Naive B cell (primary cell): Measurements from ENCODE around the gene UCN3. TPM values are rescaled to one million over a fixed set of nuclear protein-coding genes. Genes with fewer than 3 reads are reported as not detected.

Experiments used
- ATAC-seq, 2 donors: fragments of 150-1000 bp; cut with Tn5 transposase; 2 replicates each; pipeline ENCODE4 v1.10.0; 2021; ENCODE audit warnings: low read depth in 2 of 2, mild to moderate bottlenecking in 2 of 2, moderate library complexity in 2 of 2
- DNase-seq: peaks from one replicate; pipeline ENCODE4 v3.0.0; 2022
- H3K27ac Mint-ChIP-seq, 6 donors: one replicate each; pipeline ENCODE4 v1.8.0; 2020 to 2022; ENCODE audit warnings: mild to moderate bottlenecking in 6 of 6, mixed read lengths in 6 of 6, moderate library complexity in 5 of 6, inconsistent platforms in 2 of 6
- H3K27me3 Mint-ChIP-seq, 3 donors: one replicate each; pipeline ENCODE4 v1.8.0; 2021 to 2022; ENCODE audit warnings: mixed read lengths in 3 of 3, mild to moderate bottlenecking in 1 of 3
- H3K36me3 Mint-ChIP-seq, 2 donors: one replicate each; pipeline ENCODE4 v1.8.0; 2020 to 2022; ENCODE audit warnings: mixed read lengths in 2 of 2, inconsistent platforms in 1 of 2, mild to moderate bottlenecking in 1 of 2
- H3K4me1 Mint-ChIP-seq, 3 donors: one replicate each; pipeline ENCODE4 v1.8.0; 2020 to 2022; ENCODE audit warnings: mixed read lengths in 3 of 3, inconsistent platforms in 1 of 3, mild to moderate bottlenecking in 1 of 3, moderate library complexity in 1 of 3
- H3K4me3 Mint-ChIP-seq, 8 donors: one replicate each; pipeline ENCODE4 v1.8.0; 2020 to 2022; ENCODE audit warnings: mild to moderate bottlenecking in 8 of 8, mixed read lengths in 8 of 8, moderate library complexity in 8 of 8, inconsistent platforms in 2 of 8
- H3K9me3 Mint-ChIP-seq, 7 donors: one replicate each; pipeline ENCODE4 v1.8.0; 2020 to 2022; ENCODE audit warnings: mixed read lengths in 7 of 7, mild to moderate bottlenecking in 5 of 7, inconsistent platforms in 2 of 7, moderate library complexity in 1 of 7
- polyA plus RNA-seq, 6 donors: library from polyadenylated mRNA; unstranded; fragments of 300-500 nt; fragmentation: Illumina TruSeq; gene quantifications; one replicate each; pipeline ENCODE4 v1.2.3, GENCODE V29; 2021; ENCODE audit warnings: low read depth in 6 of 6

Gene UCN3, protein sequence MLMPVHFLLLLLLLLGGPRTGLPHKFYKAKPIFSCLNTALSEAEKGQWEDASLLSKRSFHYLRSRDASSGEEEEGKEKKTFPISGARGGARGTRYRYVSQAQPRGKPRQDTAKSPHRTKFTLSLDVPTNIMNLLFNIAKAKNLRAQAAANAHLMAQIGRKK
- not detected for polyA plus RNA-seq

DNA sequence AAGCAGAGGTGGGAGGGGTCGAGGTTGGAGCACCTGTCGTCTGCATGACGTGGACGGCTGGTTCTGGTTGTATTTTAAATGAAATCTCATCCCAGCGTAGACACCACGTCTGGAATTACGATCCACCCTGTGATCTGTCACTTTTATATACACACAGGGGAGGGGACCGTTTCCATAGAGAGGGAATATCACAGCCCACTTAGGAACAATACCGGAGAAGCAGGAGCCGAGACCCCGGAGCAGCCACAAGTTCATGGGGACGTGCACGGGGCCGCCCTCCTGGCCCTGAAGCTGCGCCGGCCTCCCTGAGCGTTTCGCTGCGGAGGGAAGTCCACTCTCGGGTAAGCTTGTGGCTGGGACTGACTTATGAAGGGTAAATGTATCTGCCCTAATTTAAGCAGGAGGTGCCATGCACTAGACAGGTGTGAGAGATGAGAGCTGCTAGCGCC lies at the start of gene UCN3:
UCN3 (plus strand) TSS at position 77 of the 449 bp plus-strand sequence. CDS start 8,755 bp downstream, outside the sequence.
- no peaks in the 10 kb centered on the region for H3K4me1 Mint-ChIP-seq
- peak within 1 kb of the TSS in 1 of 6 donors; percentile 4 for H3K27ac Mint-ChIP-seq
- no peak within 1 kb of the TSS for H3K4me3 Mint-ChIP-seq
- ATAC-seq (no peak), DNase-seq (no peak)
- H3K36me3 Mint-ChIP-seq, result no peaks in the 10 kb centered on the region
- H3K27me3 Mint-ChIP-seq, result peaks cover 15 to 31% (median 18%) of the 10 kb centered on the region in 3 donors
- no peaks in the 10 kb centered on the region for H3K9me3 Mint-ChIP-seq

DNA sequence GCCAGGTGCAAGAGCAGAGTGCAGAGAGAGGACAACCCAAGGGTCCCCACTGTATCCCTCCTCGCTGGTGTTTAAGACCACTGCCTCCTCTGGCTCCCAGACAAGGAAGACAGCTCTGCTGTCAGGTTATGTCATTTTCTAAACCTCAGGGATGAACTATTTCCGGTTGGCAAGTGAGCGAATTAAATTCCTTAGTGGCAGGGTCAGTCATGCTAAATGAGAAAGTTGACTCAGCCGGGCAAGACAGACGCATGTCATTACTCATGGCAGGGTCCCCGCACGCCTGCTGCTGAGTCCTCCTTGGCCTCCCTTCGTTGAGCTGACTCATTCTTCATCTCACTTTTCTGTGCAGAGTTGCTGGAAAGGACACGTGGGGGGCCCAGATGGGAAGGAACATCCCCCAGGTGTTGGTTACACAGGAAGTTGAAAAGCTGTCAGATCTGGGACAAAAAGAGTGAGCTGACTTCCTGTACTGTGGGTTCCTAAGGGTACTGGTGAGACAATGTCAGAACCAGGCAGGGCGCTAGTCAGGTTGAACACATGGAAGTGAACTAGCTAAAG lies 47.1 kb upstream of the UCN3 start:
- Mint-ChIP-seq H3K4me3 (no peak overlapping the region), H3K4me1 (peaks cover 0 to 7% (median 0%) of the 10 kb centered on the region in 3 donors), H3K27ac (no peak overlapping the region), H3K36me3 (no peaks in the 10 kb centered on the region), H3K27me3 (peaks cover 4 to 28% (median 11%) of the 10 kb centered on the region in 3 donors), H3K9me3 (peaks cover 0 to 6% (median 0%) of the 10 kb centered on the region in 7 donors)
- DNase-seq, result no peak
- ATAC-seq, result no peak

DNA sequence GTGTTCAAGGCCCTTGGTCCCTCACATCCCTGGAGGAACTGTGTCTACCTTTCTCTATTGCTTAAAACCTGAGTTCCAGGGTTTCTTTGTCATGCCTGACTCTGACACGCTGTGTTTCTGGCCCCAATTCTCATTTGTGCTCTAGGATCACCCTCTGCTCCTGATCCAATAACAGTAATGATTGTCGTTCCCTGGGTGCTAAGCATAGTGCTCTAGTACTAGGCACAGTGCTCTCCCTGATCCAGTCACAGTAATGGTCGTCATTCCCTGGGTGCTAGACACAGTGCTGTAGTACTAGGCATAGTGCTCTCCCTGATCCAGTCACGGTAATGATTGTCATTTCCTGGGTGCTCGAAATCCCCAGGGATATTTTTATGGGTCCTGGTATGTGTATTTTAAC lies 46.6 kb upstream of the UCN3 start:
- Mint-ChIP-seq H3K9me3 (peaks cover 0 to 6% (median 0%) of the 10 kb centered on the region in 7 donors), H3K27ac (no peak overlapping the region), H3K27me3 (peaks cover 4 to 28% (median 8%) of the 10 kb centered on the region in 3 donors), H3K4me3 (no peak overlapping the region), H3K36me3 (no peaks in the 10 kb centered on the region), H3K4me1 (peaks cover 0 to 7% (median 0%) of the 10 kb centered on the region in 3 donors)
- no peak for ATAC-seq
- no peak for DNase-seq

DNA sequence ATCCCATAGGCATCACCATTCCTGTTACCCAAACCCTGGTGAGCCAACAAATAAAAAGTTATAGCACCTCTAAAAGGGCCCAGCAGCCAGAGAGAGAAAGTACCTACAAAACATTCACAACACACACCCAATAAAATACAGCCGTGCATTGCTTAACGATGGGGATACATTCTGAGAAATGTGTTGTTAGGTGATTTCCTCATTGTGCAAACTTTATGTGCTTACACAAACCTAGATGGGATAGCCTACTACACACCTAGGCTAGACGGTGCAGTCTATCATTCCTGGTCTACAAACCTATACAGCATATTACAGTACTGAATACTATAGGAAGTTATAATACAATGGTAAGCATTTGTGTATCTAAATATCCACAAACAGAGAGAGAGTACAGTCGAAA lies 44.9 kb upstream of the UCN3 start:
- Mint-ChIP-seq H3K4me1 (peaks cover 0 to 7% (median 0%) of the 10 kb centered on the region in 3 donors), H3K27me3 (peaks cover 4 to 25% (median 5%) of the 10 kb centered on the region in 3 donors), H3K36me3 (no peaks in the 10 kb centered on the region), H3K9me3 (peaks cover 0 to 6% (median 0%) of the 10 kb centered on the region in 7 donors), H3K4me3 (no peak overlapping the region), H3K27ac (no peak overlapping the region)
- DNase-seq, result no peak
- ATAC-seq, result no peak

DNA sequence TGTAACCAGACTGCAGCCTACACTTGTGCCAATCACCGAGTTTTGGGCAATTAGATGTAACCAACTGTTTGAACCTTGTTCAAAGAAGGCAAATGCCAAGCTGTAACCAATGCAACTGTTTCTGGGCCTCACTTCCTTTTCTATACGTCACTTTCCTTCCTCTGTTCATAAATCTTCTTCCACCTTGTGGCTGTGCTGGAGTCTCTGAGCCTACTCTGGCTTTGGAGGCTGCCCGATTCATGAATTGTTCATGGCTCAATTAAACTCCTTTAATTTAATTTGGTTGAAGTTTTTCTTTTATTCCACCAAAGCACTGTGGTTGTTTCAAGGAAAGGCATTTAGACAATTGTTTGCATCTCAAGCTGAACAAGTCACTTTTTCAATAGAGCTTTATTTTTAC lies 43.5 kb upstream of the UCN3 start:
- Mint-ChIP-seq H3K27ac (no peak overlapping the region), H3K36me3 (no peaks in the 10 kb centered on the region), H3K4me3 (no peak overlapping the region), H3K4me1 (peaks cover 0 to 7% (median 0%) of the 10 kb centered on the region in 3 donors), H3K9me3 (peaks cover 0 to 6% (median 0%) of the 10 kb centered on the region in 7 donors), H3K27me3 (peaks cover 4 to 11% (median 6%) of the 10 kb centered on the region in 3 donors)
- DNase-seq (no peak), ATAC-seq (no peak)

DNA sequence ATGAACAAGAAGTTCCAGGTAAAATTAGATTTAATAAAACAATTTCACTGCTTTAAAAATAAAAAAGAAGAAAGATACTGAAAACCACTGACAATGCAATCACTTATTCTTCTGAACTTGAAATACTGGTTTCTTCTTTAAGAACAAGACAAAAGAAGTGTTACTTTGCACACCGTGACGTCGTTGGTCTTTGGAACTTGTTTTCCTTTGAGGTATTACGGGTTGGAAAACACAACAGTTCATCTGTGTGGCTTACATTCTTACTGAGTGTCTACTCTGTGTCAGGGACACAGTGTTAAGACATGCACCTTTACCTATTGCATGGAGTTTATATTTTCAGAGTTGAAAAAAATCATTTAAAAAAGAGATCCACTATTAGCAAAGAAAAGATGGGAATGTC lies 41.3 kb upstream of the UCN3 start:
- Mint-ChIP-seq H3K4me1 (no peaks in the 10 kb centered on the region), H3K36me3 (no peaks in the 10 kb centered on the region), H3K4me3 (no peak overlapping the region), H3K27me3 (peaks cover 0 to 11% (median 8%) of the 10 kb centered on the region in 3 donors), H3K27ac (no peak overlapping the region), H3K9me3 (peaks cover 0 to 6% (median 0%) of the 10 kb centered on the region in 7 donors)
- DNase-seq (no peak), ATAC-seq (no peak)

DNA sequence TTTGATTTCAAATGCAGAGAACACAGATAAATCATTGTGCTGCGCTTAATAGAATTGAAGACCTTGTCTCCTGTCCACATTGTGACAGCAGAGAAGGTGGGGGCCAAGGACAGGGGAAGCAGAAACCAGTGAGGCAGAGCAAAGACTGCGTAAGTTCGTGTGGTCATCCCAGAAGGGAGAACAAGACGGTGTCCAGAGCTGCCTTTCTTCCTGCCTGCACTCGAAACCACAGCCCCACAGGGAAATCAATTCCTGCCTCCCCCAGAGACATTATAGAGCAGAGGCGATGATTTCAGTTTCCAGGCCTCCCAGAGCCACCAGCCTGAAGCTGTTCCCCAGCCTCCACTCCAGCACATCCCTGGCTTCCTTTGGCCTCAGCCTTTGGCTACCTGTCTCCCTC lies 39.7 kb upstream of the UCN3 start:
- no peaks in the 10 kb centered on the region for H3K36me3 Mint-ChIP-seq

DNA sequence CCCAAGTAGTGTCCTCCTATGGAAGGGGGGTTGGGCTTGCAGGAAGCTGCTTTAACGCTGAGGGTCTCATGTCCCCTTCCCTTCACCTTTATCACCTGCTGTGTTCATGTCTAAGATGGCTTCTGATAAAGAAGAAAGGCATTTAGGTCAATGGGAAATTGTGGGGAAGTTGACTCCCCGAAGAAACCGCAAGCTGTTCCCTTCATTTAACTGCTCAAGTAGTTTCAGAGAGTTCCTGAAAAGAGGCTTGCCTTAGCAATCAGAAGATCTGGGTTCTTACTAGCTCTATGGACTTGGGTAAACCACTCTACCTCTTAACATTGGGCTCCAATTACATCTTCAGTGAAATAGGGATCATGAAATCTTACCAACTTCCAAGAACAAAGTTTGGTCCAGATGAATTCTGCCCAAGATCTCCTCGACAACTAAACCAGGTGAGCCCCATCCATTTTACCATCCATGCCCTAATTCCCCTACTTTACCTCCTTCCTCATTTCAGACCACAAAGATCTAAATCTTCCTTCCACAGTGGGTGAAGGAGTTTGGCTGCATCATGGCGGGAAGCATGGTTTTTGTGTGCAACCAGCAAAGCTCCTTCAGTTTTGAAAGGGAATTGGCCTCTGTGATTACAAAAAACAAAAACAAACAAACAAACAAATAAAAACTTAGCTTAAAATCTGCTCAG lies 30.4 kb upstream of the UCN3 start:
- H3K4me3 Mint-ChIP-seq, result no peak overlapping the region
- ATAC-seq, result no peak
- no peaks in the 10 kb centered on the region for H3K4me1 Mint-ChIP-seq
- H3K27me3 Mint-ChIP-seq, result peaks cover 11 to 42% (median 15%) of the 10 kb centered on the region in 3 donors
- peaks cover 0 to 7% (median 0%) of the 10 kb centered on the region in 7 donors for H3K9me3 Mint-ChIP-seq
- no peak for DNase-seq
- H3K27ac Mint-ChIP-seq, result no peak overlapping the region
- peaks cover 0 to 7% of the 10 kb centered on the region in 2 donors for H3K36me3 Mint-ChIP-seq

More for the DNA sequence above, 39.7 kb upstream of the UCN3 start:
- Mint-ChIP-seq H3K4me1 (no peaks in the 10 kb centered on the region), H3K27ac (no peak overlapping the region), H3K27me3 (peaks cover 7 to 15% (median 13%) of the 10 kb centered on the region in 3 donors), H3K9me3 (peaks cover 0 to 4% (median 0%) of the 10 kb centered on the region in 7 donors), H3K4me3 (peak overlapping the region in 1 of 8 donors; percentile 58)
- ATAC-seq, result no peak
- DNase-seq, result no peak

DNA sequence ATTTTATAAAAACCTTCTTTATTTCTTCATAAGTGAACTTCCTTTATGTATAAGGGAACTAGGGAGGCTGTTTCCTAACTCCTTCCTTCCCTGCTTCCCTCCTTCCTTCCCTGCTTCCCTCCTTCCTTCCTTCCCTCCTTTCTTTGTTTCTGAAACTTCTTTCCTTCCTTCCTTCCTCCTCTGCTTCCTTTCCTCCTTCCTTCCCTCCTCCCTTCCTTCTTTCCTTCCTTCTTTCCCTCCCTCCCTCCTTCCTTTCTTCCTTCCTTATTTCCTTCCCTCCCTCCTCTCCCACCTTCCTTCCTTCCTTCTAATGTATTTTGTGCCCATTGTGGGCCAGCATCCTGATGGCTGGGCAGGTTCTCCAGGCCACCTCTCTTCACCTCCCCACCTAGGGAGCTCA lies 26.8 kb upstream of the UCN3 start:
- H3K27ac Mint-ChIP-seq, result no peak overlapping the region
- ATAC-seq, result no peak
- no peak overlapping the region for H3K4me3 Mint-ChIP-seq
- peaks cover 0 to 7% of the 10 kb centered on the region in 2 donors for H3K36me3 Mint-ChIP-seq
- peaks cover 6 to 32% (median 10%) of the 10 kb centered on the region in 3 donors for H3K27me3 Mint-ChIP-seq
- DNase-seq, result no peak
- no peaks in the 10 kb centered on the region for H3K4me1 Mint-ChIP-seq
- H3K9me3 Mint-ChIP-seq, result peaks cover 0 to 7% (median 0%) of the 10 kb centered on the region in 7 donors

DNA sequence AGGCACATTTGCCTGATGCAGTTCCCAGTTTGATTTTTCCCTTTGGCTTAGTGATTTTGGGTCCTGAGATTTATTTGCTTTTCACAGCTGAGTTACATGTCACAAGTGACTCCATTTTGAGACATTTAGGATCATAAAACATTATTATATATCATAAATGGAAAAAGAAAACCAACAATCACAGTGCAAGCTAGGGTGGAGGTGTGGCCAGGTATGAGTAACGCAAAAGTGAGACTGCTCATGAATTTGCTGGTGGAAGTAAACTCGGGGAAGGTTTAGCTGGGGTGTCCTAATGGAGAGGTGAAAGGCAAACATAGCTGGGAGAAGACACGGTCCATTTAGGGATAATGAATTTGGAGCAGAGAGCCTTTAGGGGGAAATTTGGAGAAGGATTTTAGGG lies 21.7 kb upstream of the UCN3 start:
- H3K27me3 Mint-ChIP-seq, result peaks cover 4 to 6% (median 5%) of the 10 kb centered on the region in 3 donors
- H3K4me1 Mint-ChIP-seq, result no peaks in the 10 kb centered on the region
- DNase-seq (no peak), ATAC-seq (no peak)
- no peak overlapping the region for H3K27ac Mint-ChIP-seq
- H3K9me3 Mint-ChIP-seq, result no peaks in the 10 kb centered on the region
- no peak overlapping the region for H3K4me3 Mint-ChIP-seq
- no peaks in the 10 kb centered on the region for H3K36me3 Mint-ChIP-seq

DNA sequence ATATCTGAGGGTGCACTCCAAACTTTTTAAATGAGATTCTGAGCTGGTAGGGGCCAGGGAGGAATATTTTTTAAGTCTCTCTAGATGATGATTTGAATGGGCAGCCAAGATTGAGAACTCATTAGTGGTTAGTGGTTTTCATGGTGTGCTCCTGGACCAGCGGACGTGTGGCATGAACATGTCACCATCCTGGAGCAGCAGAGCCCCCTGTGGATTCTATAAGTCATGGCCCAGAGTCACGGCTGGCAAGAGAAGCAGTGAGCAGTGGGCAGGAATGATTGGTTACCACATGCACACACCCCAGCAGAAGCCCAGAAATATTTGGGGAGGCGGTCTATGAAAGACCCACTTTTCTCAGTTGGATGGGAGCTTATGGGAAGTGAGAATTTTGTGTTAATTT lies 21.2 kb upstream of the UCN3 start:
- H3K27ac Mint-ChIP-seq, result no peak overlapping the region
- H3K36me3 Mint-ChIP-seq, result no peaks in the 10 kb centered on the region
- H3K4me1 Mint-ChIP-seq, result no peaks in the 10 kb centered on the region
- DNase-seq, result no peak
- H3K4me3 Mint-ChIP-seq, result no peak overlapping the region
- H3K9me3 Mint-ChIP-seq, result no peaks in the 10 kb centered on the region
- peaks cover under 1 to 4% (median 2%) of the 10 kb centered on the region in 3 donors for H3K27me3 Mint-ChIP-seq
- ATAC-seq, result no peak

DNA sequence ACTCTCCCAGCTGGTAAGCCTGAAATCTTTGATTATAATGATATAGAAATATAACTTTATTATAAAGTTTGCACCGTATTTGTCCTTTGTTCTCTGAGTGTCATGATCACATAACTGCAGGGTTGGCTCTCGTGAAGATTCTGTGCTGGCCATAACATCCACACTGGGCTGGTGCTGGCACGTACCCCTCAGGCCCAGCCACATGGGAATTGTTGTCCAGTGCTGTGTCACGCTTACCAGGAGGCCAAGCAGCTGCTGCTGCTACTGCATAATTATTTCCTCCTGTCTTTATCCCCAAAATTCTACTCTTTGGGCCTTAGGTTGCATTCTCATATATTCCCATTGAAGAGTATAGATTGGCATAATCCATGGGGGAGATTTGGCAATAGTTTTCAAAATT lies 20.8 kb upstream of the UCN3 start:
- Mint-ChIP-seq H3K9me3 (no peaks in the 10 kb centered on the region), H3K27ac (no peak overlapping the region), H3K27me3 (peaks cover 0 to 4% (median 0%) of the 10 kb centered on the region in 3 donors), H3K4me3 (no peak overlapping the region), H3K36me3 (no peaks in the 10 kb centered on the region), H3K4me1 (no peaks in the 10 kb centered on the region)
- ATAC-seq, result no peak
- DNase-seq, result no peak

DNA sequence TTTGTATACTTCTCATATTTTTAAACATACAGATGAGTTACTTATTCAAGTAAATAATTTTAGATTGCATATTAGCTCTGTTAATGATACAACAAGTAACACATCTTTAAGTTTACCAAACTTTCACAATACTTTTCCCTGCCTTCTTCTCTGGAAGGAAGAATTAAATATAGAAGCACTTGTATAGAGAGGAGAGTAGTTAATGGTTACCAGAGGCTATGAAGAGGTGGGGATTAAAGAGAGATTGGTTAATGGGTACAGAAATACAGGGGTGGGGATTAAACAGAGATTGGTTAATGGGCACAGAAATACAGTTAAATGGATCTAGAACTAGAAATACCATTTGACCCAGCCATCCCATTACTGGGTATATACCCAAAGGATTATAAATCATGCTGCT lies 20.0 kb upstream of the UCN3 start:
- no peak overlapping the region for H3K4me3 Mint-ChIP-seq
- no peak for ATAC-seq
- no peak overlapping the region for H3K27ac Mint-ChIP-seq
- H3K36me3 Mint-ChIP-seq, result no peaks in the 10 kb centered on the region
- no peak for DNase-seq
- H3K27me3 Mint-ChIP-seq, result peaks cover 0 to 4% (median 0%) of the 10 kb centered on the region in 3 donors
- H3K9me3 Mint-ChIP-seq, result no peaks in the 10 kb centered on the region
- no peaks in the 10 kb centered on the region for H3K4me1 Mint-ChIP-seq

DNA sequence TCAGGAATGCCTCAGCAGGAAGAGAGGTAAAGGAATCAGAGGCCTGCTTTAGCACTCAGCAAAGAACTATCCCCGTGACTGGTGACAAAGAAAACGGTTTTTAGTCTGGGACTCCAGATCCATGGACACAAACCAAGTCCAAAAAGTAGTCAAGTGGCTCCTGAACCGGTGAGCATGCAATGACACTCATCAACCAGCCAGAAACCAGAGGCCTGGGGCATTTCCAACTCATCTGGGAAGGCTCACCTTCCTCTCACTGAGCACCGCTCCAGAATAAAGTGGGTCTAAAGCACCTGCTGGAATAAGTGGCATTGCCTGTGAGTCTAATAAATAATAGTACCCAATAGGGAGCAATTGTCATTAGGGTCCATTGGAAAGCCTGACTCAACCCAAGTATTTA lies 17.9 kb upstream of the UCN3 start:
- Mint-ChIP-seq H3K27me3 (no peaks in the 10 kb centered on the region), H3K36me3 (no peaks in the 10 kb centered on the region), H3K4me3 (no peak overlapping the region), H3K4me1 (no peaks in the 10 kb centered on the region), H3K27ac (no peak overlapping the region), H3K9me3 (no peaks in the 10 kb centered on the region)
- no peak for DNase-seq
- ATAC-seq, result no peak
